ENCODE results near the gene ADAMTS7.
"Not testable (repeated sequence)": the region's sequence is repeated elsewhere in the genome, so short reads cannot be mapped to it uniquely, and the experiment has no call there.

The ADAMTS7 gene

DNA sequence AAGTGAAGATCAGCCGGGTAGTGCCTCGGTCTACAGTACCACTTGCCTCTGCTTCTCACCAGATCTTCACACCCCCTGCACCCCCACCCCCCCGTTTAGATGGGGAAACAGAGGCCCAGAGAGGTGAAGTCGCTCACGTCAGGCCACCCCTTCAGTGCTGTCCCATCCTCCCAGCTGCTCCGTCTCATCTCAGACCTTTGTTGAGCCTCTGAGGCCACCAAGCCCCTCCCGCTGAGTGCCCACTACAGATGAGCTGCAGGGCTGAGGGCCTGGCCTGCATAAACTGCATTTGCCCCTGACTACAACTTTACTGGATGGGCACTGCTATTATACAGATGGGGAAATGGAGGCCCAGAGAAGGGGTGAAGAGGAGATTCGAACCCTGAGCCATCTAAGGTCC is 35.8 kb downstream of the ADAMTS7 start:
- ATAC-seq: no peak
- TF ChIP-seq CSDC2 (CRISPR knock-in tag; IDR thresholded peaks at IDR 0.05) (no peak), ESRRG (CRISPR knock-in tag; IDR thresholded peaks at IDR 0.05) (no peak), ZNF565 (CRISPR knock-in tag; conservative IDR thresholded peaks at IDR 0.05; ENCODE audit: low read depth) (no peak), ZNF8 (CRISPR knock-in tag; IDR thresholded peaks at IDR 0.05) (no peak), PPARA (CRISPR knock-in tag; IDR thresholded peaks at IDR 0.05; ENCODE audit: borderline replicate concordance) (no peak), GLIS3 (CRISPR knock-in tag; IDR thresholded peaks at IDR 0.05) (no peak), BACH2 (CRISPR knock-in tag; IDR thresholded peaks at IDR 0.05; ENCODE audit: borderline replicate concordance) (no peak), TOX (CRISPR knock-in tag; IDR thresholded peaks at IDR 0.05; ENCODE audit: borderline replicate concordance) (no peak), ZFP30 (CRISPR knock-in tag; IDR thresholded peaks at IDR 0.05) (no peak), ARNTL (CRISPR knock-in tag; IDR thresholded peaks at IDR 0.05; ENCODE audit: borderline replicate concordance, low read depth) (no peak), ZFP3 (CRISPR knock-in tag; IDR thresholded peaks at IDR 0.05) (no peak), TCF4 (CRISPR knock-in tag; IDR thresholded peaks at IDR 0.05; ENCODE audit: borderline replicate concordance) (no peak)
- TF ChIP-seq, protein P1, sequence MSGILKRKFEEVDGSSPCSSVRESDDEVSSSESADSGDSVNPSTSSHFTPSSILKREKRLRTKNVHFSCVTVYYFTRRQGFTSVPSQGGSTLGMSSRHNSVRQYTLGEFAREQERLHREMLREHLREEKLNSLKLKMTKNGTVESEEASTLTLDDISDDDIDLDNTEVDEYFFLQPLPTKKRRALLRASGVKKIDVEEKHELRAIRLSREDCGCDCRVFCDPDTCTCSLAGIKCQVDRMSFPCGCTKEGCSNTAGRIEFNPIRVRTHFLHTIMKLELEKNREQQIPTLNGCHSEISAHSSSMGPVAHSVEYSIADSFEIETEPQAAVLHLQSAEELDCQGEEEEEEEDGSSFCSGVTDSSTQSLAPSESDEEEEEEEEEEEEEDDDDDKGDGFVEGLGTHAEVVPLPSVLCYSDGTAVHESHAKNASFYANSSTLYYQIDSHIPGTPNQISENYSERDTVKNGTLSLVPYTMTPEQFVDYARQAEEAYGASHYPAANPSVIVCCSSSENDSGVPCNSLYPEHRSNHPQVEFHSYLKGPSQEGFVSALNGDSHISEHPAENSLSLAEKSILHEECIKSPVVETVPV (CRISPR knock-in tag; IDR thresholded peaks at IDR 0.05): no peak
- TF ChIP-seq, protein P2, sequence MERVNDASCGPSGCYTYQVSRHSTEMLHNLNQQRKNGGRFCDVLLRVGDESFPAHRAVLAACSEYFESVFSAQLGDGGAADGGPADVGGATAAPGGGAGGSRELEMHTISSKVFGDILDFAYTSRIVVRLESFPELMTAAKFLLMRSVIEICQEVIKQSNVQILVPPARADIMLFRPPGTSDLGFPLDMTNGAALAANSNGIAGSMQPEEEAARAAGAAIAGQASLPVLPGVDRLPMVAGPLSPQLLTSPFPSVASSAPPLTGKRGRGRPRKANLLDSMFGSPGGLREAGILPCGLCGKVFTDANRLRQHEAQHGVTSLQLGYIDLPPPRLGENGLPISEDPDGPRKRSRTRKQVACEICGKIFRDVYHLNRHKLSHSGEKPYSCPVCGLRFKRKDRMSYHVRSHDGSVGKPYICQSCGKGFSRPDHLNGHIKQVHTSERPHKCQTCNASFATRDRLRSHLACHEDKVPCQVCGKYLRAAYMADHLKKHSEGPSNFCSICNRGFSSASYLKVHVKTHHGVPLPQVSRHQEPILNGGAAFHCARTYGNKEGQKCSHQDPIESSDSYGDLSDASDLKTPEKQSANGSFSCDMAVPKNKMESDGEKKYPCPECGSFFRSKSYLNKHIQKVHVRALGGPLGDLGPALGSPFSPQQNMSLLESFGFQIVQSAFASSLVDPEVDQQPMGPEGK (CRISPR knock-in tag; IDR thresholded peaks at IDR 0.05; ENCODE audit: borderline replicate concordance): no peak

DNA sequence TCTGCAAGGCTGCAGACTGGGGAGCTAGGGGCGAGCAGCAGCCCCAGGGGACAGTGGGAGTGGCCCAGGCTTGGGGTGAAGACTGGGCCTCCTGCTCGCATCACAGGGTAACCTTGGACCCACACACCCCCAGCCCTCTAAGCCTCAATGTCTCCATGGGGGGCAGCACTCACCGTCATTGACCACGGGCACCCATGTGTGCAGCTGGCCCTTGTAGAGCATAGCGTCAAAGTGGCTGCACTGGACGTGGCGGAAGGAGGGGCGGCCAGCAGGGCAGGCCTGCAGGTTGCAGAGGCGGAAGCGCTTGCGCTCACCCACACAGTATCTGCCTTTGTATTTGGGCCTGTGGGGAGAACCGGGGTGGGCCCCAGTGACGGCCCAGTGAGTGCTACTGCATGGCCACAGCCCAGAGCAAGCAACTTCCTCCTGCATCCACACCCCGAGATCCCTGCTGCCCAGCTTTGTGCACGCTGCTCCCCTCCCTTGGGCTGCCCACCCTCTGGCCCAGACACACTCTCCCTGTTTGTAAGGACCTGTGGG is 36.7 kb downstream of the ADAMTS7 start:
- not testable (repeated sequence) for ATAC-seq

DNA sequence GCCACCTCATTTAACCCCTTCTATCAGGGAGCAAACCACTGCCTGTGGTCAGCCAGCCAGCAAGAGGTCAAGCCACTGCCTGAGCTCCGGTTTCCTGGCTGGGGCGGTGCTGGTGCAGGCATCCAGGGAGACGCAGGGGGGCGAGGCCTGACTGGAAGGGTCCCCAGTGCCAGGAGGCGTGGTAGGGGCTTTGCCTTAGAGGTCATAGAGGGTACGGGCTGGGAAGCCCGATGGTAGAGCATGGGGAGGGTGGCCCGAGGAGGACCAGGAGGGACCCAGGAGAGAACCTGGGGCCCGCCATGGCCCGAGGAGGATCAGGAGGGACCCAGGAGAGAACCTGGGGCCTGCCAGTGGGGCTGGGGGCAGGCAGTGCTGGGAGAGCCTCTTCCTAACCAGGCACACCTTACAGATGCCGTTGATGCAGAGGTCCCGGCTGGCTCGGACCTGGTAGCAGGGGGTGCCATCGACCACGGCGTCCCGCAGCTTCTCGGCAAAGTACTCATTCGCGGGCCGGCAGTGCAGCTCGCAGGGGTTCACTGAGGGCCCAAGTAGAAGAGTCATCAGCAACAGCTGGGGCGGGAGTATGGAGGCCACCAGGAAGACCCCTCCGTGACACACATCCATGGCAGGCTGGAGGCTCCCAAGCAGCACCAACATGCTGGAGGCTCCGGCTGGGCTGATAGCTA is 37.4 kb downstream of the ADAMTS7 start:
- not testable (repeated sequence) for ATAC-seq

DNA sequence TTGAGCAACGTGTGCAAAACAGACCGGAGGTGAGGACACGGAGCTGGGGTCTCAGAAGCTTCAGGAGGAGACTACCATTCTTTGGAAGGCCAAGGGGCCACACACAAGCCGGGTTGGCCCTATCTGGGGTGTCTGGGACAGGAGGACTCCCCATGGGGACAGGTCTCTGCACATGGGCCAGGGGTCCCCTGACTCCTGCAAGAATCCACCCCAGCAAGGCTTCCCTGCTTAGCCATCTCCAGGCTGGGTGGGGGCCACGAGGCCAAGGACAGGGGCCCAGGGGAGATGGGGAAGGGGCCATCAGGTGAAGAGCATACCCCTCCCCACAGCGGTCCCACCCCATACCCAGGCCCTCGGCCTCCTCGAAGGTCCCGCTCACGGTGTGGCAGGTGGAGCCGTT is 38.5 kb downstream of the ADAMTS7 start:
- TF ChIP-seq ZFP3 (CRISPR knock-in tag; IDR thresholded peaks at IDR 0.05): no peak
- no peak for TF ChIP-seq TCF4 (CRISPR knock-in tag; IDR thresholded peaks at IDR 0.05; ENCODE audit: borderline replicate concordance)
- no peak for TF ChIP-seq SNAI2 (CRISPR knock-in tag; IDR thresholded peaks at IDR 0.05)
- TF ChIP-seq, protein P2 (CRISPR knock-in tag; IDR thresholded peaks at IDR 0.05; ENCODE audit: borderline replicate concordance): no peak
- TF ChIP-seq, protein P3, sequence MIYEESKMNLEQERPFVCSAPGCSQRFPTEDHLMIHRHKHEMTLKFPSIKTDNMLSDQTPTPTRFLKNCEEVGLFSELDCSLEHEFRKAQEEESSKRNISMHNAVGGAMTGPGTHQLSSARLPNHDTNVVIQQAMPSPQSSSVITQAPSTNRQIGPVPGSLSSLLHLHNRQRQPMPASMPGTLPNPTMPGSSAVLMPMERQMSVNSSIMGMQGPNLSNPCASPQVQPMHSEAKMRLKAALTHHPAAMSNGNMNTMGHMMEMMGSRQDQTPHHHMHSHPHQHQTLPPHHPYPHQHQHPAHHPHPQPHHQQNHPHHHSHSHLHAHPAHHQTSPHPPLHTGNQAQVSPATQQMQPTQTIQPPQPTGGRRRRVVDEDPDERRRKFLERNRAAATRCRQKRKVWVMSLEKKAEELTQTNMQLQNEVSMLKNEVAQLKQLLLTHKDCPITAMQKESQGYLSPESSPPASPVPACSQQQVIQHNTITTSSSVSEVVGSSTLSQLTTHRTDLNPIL (CRISPR knock-in tag; IDR thresholded peaks at IDR 0.05; ENCODE audit: low read depth): no peak
- no peak for TF ChIP-seq ESRRG (CRISPR knock-in tag; IDR thresholded peaks at IDR 0.05)
- no peak for TF ChIP-seq ARNTL (CRISPR knock-in tag; IDR thresholded peaks at IDR 0.05; ENCODE audit: borderline replicate concordance, low read depth)
- TF ChIP-seq CSDC2 (CRISPR knock-in tag; IDR thresholded peaks at IDR 0.05): no peak
- no peak for TF ChIP-seq ZNF8 (CRISPR knock-in tag; IDR thresholded peaks at IDR 0.05)
- no peak for TF ChIP-seq PPARA (CRISPR knock-in tag; IDR thresholded peaks at IDR 0.05; ENCODE audit: borderline replicate concordance)
- TF ChIP-seq, protein P4, sequence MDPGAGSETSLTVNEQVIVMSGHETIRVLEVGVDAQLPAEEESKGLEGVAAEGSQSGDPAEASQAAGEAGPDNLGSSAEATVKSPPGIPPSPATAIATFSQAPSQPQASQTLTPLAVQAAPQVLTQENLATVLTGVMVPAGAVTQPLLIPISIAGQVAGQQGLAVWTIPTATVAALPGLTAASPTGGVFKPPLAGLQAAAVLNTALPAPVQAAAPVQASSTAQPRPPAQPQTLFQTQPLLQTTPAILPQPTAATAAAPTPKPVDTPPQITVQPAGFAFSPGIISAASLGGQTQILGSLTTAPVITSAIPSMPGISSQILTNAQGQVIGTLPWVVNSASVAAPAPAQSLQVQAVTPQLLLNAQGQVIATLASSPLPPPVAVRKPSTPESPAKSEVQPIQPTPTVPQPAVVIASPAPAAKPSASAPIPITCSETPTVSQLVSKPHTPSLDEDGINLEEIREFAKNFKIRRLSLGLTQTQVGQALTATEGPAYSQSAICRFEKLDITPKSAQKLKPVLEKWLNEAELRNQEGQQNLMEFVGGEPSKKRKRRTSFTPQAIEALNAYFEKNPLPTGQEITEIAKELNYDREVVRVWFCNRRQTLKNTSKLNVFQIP (CRISPR knock-in tag; IDR thresholded peaks at IDR 0.05; ENCODE audit: borderline replicate concordance, low read depth): no peak
- TF ChIP-seq GLIS3 (CRISPR knock-in tag; IDR thresholded peaks at IDR 0.05): no peak
- ATAC-seq: no peak

DNA sequence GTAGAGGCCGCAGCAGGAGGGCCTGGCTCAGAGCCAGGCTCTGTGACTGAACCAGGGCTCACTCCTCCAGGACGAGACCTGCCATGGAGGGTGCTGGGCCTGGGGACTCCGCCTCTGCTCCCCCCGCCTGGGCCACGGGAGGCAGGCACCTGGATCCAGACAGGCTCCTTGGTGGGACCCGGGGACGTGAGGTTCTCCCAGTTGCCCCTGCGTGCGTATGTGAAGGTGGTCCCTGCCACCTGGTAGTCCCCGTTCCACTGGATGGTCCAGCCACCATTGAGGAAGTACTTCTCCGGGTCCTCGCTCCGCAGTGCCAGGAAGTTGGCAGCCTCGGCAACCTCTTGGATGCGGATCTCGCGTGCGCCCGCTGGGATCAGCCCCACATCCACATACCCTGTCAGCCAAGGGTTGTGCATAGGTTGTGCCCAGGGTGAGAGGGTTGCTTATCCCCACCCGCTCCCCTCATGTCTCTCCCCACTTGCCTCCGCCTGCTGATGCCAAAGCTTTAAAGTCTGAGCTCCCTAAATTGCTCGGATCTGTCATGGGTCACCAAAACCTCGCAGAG is 39.7 kb downstream of the ADAMTS7 start:
- not testable (repeated sequence) for ATAC-seq

DNA sequence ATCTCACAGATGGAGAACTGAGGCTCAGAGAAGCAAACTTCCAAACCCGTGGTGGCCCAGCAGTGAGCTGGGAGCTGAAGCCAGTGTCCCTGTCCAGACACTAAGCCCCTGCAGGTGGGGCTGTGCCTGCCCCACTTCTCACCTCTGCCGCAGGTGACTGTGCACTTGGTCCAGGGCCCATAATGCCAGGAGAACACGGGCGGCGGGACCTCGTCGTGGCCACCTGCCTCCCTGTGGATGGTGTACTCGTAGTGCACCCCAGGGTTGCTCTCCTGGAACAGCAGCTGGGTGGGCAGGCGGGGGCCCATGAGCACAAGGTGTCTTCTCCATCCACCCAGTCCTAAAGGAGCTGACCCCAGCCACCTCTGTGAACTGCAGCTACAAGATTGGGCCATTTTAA is 40.2 kb downstream of the ADAMTS7 start:
- not testable (repeated sequence) for ATAC-seq

DNA sequence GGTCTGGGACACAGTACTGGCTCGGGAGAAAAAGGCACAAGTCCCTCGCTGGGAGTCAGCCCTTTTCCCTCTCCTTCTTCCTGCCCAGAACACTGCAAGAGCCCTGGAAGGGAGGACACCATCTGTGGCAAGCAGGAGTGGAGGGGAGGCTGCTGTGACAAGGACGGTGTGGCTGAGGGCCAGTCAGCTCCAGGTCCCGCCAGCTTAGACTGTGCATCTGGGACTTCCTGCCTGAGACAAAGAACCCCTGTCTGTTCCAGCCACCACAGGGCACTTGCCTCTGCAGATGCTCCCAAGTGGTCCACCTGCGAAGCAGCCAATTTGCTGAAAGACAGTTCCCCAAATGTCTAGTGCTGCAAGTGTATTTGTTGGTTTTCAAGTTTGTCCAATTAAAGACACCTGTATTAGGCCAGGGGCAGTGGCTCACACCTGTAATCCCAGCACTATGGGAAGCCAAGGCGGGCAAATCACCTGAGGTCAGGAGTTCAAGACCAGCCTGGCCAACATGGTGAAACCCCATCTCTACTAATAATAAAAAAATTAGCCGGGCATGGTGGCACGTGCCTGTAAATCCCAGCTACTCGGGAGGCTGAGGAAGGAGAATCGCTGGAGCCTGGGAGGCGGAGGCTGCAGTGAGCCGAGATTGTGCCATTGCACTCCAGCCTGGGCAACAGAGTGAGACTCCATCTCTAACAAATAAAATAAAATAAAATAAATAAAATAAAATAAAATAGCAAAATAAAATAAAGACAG is 41.6 kb downstream of the ADAMTS7 start:
- not testable (repeated sequence) for ATAC-seq

Measured in SK-N-SH treated with all-trans-retinoic acid at 6 μM for 48 hours (cell line).